ENCODE data around the gene PARD6A.

The PARD6A gene

DNA sequence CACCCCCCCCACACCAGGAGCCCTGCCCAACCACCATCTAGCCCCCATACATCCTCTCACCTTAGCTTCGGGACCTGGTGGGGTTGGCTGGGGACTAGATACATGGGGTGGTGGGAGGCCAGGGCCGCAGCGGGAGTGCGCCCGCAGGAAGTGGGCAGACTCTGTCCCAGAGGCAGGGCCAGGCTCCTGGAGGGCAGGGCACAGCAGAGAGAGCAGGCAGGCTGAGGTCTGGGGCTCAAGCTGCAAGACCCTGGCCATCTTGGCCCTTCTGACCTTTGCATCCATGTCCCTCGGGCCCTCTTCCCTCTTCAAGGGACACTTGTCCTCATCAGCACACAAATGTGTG, 3.1 kb downstream of the PARD6A start:
- H3K4me2 ChIP-seq: no peak overlapping the region
- no peak overlapping the region for H3K27ac ChIP-seq
- no peak overlapping the region for H2AFZ ChIP-seq (ENCODE audit: low read depth)
- TF ChIP-seq, protein P1, sequence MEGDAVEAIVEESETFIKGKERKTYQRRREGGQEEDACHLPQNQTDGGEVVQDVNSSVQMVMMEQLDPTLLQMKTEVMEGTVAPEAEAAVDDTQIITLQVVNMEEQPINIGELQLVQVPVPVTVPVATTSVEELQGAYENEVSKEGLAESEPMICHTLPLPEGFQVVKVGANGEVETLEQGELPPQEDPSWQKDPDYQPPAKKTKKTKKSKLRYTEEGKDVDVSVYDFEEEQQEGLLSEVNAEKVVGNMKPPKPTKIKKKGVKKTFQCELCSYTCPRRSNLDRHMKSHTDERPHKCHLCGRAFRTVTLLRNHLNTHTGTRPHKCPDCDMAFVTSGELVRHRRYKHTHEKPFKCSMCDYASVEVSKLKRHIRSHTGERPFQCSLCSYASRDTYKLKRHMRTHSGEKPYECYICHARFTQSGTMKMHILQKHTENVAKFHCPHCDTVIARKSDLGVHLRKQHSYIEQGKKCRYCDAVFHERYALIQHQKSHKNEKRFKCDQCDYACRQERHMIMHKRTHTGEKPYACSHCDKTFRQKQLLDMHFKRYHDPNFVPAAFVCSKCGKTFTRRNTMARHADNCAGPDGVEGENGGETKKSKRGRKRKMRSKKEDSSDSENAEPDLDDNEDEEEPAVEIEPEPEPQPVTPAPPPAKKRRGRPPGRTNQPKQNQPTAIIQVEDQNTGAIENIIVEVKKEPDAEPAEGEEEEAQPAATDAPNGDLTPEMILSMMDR (conservative IDR thresholded peaks at IDR 0.05; ENCODE audit: low read depth, low read length): no peak
- H3K4me1 ChIP-seq (ENCODE audit: low read depth, poor library complexity, severe bottlenecking): peaks cover 31% of the 10 kb centered on the region
- H3K36me3 ChIP-seq (ENCODE audit: insufficient read depth): no peaks in the 10 kb centered on the region
- no peak overlapping the region for H3K4me3 ChIP-seq (IDR thresholded peaks at IDR 0.05; ENCODE audit: insufficient read depth, low read depth, low read length)
- no peak overlapping the region for H3K9ac ChIP-seq
- no peaks in the 10 kb centered on the region; the same call in 1 of the 2 replicates for H3K79me2 ChIP-seq (ENCODE audit: insufficient read depth, low read depth)
- H4K20me1 ChIP-seq (ENCODE audit: insufficient read depth): no peaks in the 10 kb centered on the region
- H3K27me3 ChIP-seq (ENCODE audit: insufficient read depth, low read depth): no peaks in the 10 kb centered on the region

DNA sequence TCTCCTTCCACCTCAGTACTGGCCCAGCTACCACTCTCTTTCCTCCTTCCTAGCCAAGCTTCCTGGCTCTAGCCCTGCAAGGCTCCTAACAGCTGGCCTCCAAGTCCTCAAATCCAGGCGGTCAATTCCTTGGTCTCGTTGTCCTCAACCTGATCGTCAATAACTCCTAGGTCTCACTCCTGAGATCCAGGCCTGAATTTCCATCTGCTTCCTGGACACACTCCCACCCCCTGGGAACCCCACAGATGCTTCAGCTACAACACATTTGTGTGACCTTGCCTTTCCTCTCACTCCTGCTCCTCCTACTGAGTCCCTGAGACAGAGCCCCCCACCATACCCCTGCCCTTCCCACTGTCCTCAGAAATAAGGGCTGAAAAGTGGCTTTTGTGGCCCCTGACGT, 3.5 kb downstream of the PARD6A start:
- TF ChIP-seq, protein P1 (conservative IDR thresholded peaks at IDR 0.05; ENCODE audit: low read depth, low read length): no peak
- Histone ChIP-seq H3K79me2 (ENCODE audit: insufficient read depth, low read depth) (no peaks in the 10 kb centered on the region; the same call in 1 of the 2 replicates), H3K9ac (no peak overlapping the region), H3K36me3 (ENCODE audit: insufficient read depth) (no peaks in the 10 kb centered on the region), H2AFZ (ENCODE audit: low read depth) (no peak overlapping the region), H4K20me1 (ENCODE audit: insufficient read depth) (no peaks in the 10 kb centered on the region), H3K4me3 (IDR thresholded peaks at IDR 0.05; ENCODE audit: insufficient read depth, low read depth, low read length) (no peak overlapping the region), H3K27me3 (ENCODE audit: insufficient read depth, low read depth) (no peaks in the 10 kb centered on the region), H3K4me2 (no peak overlapping the region), H3K27ac (no peak overlapping the region), H3K4me1 (ENCODE audit: low read depth, poor library complexity, severe bottlenecking) (peaks cover 30% of the 10 kb centered on the region)

DNA sequence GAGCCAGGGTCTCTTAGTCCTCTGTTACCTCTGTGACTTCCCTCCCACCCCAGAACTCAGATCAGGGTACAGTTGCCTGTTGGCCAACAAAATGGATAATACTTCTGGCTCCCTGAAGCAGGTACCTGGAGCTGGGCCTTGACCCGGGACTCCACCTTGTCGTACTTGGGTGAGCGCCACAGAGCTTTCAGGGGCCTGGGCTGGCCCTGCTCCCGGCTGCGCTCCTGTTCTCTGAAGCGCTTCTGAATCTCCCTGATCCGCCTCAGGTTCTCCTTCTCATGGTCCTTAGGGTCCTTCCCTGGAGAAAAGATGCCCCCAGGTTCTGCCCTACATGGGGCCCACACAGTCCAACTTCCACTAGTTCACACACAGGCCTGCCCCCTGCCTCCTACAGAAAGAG, 4.1 kb downstream of the PARD6A start:
- Histone ChIP-seq H3K4me2 (no peak overlapping the region), H2AFZ (ENCODE audit: low read depth) (no peak overlapping the region), H3K27ac (no peak overlapping the region), H4K20me1 (ENCODE audit: insufficient read depth) (no peaks in the 10 kb centered on the region), H3K9ac (no peak overlapping the region), H3K4me3 (IDR thresholded peaks at IDR 0.05; ENCODE audit: insufficient read depth, low read depth, low read length) (no peak overlapping the region), H3K36me3 (ENCODE audit: insufficient read depth) (no peaks in the 10 kb centered on the region), H3K27me3 (ENCODE audit: insufficient read depth, low read depth) (no peaks in the 10 kb centered on the region), H3K4me1 (ENCODE audit: low read depth, poor library complexity, severe bottlenecking) (peaks cover 33% of the 10 kb centered on the region), H3K79me2 (ENCODE audit: insufficient read depth, low read depth) (no peaks in the 10 kb centered on the region; the same call in 1 of the 2 replicates)
- TF ChIP-seq, protein P1 (conservative IDR thresholded peaks at IDR 0.05; ENCODE audit: low read depth, low read length): no peak

DNA sequence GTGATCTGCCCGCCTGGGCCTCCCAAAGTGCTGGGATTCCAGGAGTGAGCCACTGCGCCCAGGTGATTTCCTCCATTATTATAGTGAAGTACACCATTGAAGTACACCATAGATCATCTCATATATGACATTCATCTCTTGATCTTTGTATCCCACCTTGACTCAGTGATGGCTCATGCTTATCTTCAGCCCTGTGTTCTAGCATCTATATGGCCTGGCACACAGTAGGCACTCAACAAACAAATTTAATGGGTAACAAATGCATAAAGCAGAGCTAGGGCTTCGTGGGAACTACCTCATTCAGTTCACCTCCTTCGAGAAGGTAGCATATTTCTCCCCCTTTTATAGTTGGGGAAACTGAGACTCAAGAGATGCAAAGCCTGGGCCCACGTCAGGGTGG, 4.8 kb downstream of the PARD6A start:
- Histone ChIP-seq H3K27me3 (ENCODE audit: insufficient read depth, low read depth) (no peaks in the 10 kb centered on the region), H3K36me3 (ENCODE audit: insufficient read depth) (no peaks in the 10 kb centered on the region), H3K9ac (peak overlapping the region; percentile 60), H3K79me2 (ENCODE audit: insufficient read depth, low read depth) (no peaks in the 10 kb centered on the region; the same call in 1 of the 2 replicates), H3K4me1 (ENCODE audit: low read depth, poor library complexity, severe bottlenecking) (peaks cover 34% of the 10 kb centered on the region), H2AFZ (ENCODE audit: low read depth) (peak overlapping the region; percentile 89; the same call in 1 of the 2 replicates), H3K4me2 (peak overlapping the region; percentile 90), H3K4me3 (IDR thresholded peaks at IDR 0.05; ENCODE audit: insufficient read depth, low read depth, low read length) (no peak overlapping the region), H3K27ac (peak overlapping the region; percentile 59), H4K20me1 (ENCODE audit: insufficient read depth) (no peaks in the 10 kb centered on the region)
- TF ChIP-seq, protein P1 (conservative IDR thresholded peaks at IDR 0.05; ENCODE audit: low read depth, low read length): no peak
